ENCODE data around the gene ANK3.

DNA sequence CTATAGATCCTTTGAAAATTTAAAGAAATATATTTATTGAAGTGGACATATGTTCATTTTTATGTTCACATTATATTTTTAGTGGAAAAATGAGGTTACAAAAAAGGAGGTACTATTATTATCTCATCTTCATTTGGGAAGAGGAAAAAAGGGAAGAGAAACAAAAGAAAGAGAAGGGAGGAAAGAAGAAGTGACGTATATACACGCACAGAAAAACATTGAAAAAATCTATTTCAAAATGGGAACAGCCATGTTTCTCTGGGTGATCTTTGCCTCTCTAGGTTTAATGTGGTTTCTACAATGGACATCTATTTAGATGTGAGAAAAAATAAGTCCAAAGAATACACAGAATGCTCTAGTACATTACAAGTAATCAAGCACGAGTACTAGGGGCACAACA is 14.8 kb downstream of the ANK3 start:
- no peak for TF ChIP-seq POLR2A (IDR thresholded peaks at IDR 0.05)
- no peak for TF ChIP-seq CTCF (IDR thresholded peaks at IDR 0.05)

Measured in uterus (tissue), 2 donors.